AG04450 (cell line): ENCODE results near the gene POC1A. TPM values are rescaled to one million over a fixed set of nuclear protein-coding genes. Genes with fewer than 3 reads are reported as not detected.

Experiments used
- CTCF ChIA-PET: fragments of 300-600, 350-600 bp; formaldehyde crosslinking; extraction: SDS; loops from one replicate; lab custom pipeline; 2022; ENCODE audit warnings: antibody characterized with exemption, inconsistent platforms; lab: Charles Lee
- POLR2A ChIA-PET: fragments of 350-600 bp; formaldehyde crosslinking; extraction: SDS; loops from one replicate; lab custom pipeline; 2021; ENCODE audit warnings: antibody characterized with exemption, inconsistent platforms; lab: Yijun Ruan, JAX
- DNase-seq: peaks from one replicate; pipeline ENCODE4 v3.0.0-alpha.2; 2011; ENCODE audit warnings: low read depth, low spot score
- H3K27ac ChIP-seq: one replicate; pipeline ENCODE4 v1.5.1; 2012; ENCODE audit warnings: low read depth, low read length, control low read depth
- H3K27me3 ChIP-seq: one replicate; pipeline ENCODE4 v1.6.0; 2012; ENCODE audit warnings: low read length; ENCODE audit not compliant: control insufficient read depth, insufficient read depth
- H3K4me3 ChIP-seq: 2 replicates; pipeline ENCODE4 v1.5.1; 2011; ENCODE audit warnings: mild to moderate bottlenecking, low read depth, low read length, control low read depth
- H3K9me3 ChIP-seq: 2 replicates; pipeline ENCODE4 v1.5.1; 2012; ENCODE audit warnings: low read length; ENCODE audit not compliant: control insufficient read depth, insufficient read depth
- CTCF ChIP-seq: IDR thresholded peaks from 2 replicates; pipeline ENCODE4 v1.5.1; 2011; ENCODE audit warnings: low read depth, low read length, control low read depth, inconsistent platforms
- polyA plus RNA-seq: library from polyadenylated mRNA; depleted of rRNA; stranded (reverse); fragments of >200 nt; gene quantifications from 2 replicates; pipeline ENCODE4 v1.2.3, GENCODE V29; 2011

The POC1A gene
- polyA plus RNA-seq, 1 experiment = 4.1 TPM

GRCh38 chr3:52149726-52150125 is 4.5 kb downstream of the POC1A start:
- POLR2A ChIA-PET = no interaction called here
- DNase-seq = no peak
- Histone ChIP-seq H3K9me3 (no peaks in the 10 kb centered on the region; the same call in 1 of the 2 replicates), H3K27me3 (no peaks in the 10 kb centered on the region), H3K4me3 (no peak overlapping the region), H3K27ac (no peak overlapping the region)
- CTCF ChIA-PET = interaction anchor here (7.1 kb wide), 1 partner anchor 146 kb away, joined by 138 read pairs; no protein-coding TSS in a partner anchor
- TF ChIP-seq CTCF = no peak

GRCh38 chr3:52149021-52149420 is 5.2 kb downstream of the POC1A start:
- no peak for TF ChIP-seq CTCF
- H3K9me3 ChIP-seq = no peaks in the 10 kb centered on the region; the same call in 1 of the 2 replicates
- CTCF ChIA-PET = interaction anchor here (0.6 to 7.1 kb wide), 2 partner anchors 146 to 150 kb away, joined by 3 to 138 read pairs; no protein-coding TSS in a partner anchor
- DNase-seq = no peak
- POLR2A ChIA-PET = no interaction called here
- no peak overlapping the region for H3K4me3 ChIP-seq
- H3K27ac ChIP-seq = no peak overlapping the region
- no peaks in the 10 kb centered on the region for H3K27me3 ChIP-seq

- Histone ChIP-seq H3K4me3 (no peak overlapping the region), H3K27me3 (no peaks in the 10 kb centered on the region), H3K27ac (peak overlapping the region; percentile 58), H3K9me3 (no peaks in the 10 kb centered on the region)
- ChIA-PET CTCF (interaction anchor here (1.2 to 7.1 kb wide), 2 partner anchors 69 to 144 kb away, joined by 3 to 138 read pairs; no protein-coding TSS in a partner anchor), POLR2A (interaction anchor here (0.5 to 0.7 kb wide), 3 partner anchors 33 to 101 kb away, joined by 3 read pairs; no protein-coding TSS in a partner anchor)
- TF ChIP-seq CTCF = no peak
- peak; percentile 36 for DNase-seq
Measured at GRCh38 chr3:52147804-52148203, 6.4 kb downstream of the POC1A start.

- POLR2A ChIA-PET = no interaction called here
- CTCF ChIA-PET = interaction anchor here (1.3 to 7.1 kb wide), 2 partner anchors 8 to 143 kb away, joined by 4 to 138 read pairs; no protein-coding TSS in a partner anchor
Measured at GRCh38 chr3:52146811-52147210, 7.4 kb downstream of the POC1A start.

More at GRCh38 chr3:52146811-52147210, 7.4 kb downstream of the POC1A start:
- Histone ChIP-seq H3K4me3 (no peak overlapping the region), H3K27me3 (no peaks in the 10 kb centered on the region), H3K9me3 (no peaks in the 10 kb centered on the region), H3K27ac (no peak overlapping the region)
- no peak for TF ChIP-seq CTCF
- DNase-seq = no peak
